ENCODE results near the gene INPP5A.

- TF ChIP-seq, protein P1, sequence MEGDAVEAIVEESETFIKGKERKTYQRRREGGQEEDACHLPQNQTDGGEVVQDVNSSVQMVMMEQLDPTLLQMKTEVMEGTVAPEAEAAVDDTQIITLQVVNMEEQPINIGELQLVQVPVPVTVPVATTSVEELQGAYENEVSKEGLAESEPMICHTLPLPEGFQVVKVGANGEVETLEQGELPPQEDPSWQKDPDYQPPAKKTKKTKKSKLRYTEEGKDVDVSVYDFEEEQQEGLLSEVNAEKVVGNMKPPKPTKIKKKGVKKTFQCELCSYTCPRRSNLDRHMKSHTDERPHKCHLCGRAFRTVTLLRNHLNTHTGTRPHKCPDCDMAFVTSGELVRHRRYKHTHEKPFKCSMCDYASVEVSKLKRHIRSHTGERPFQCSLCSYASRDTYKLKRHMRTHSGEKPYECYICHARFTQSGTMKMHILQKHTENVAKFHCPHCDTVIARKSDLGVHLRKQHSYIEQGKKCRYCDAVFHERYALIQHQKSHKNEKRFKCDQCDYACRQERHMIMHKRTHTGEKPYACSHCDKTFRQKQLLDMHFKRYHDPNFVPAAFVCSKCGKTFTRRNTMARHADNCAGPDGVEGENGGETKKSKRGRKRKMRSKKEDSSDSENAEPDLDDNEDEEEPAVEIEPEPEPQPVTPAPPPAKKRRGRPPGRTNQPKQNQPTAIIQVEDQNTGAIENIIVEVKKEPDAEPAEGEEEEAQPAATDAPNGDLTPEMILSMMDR (IDR thresholded peaks at IDR 0.05; ENCODE audit: poor library complexity): no peak
- TF ChIP-seq EZH2 (IDR thresholded peaks at IDR 0.05; ENCODE audit: borderline replicate concordance) (no peak), EZH2phosphoT487 (IDR thresholded peaks at IDR 0.05; ENCODE audit: low read depth, severe bottlenecking, unreplicated experiment) (no peak)
These were observed 280.2 kb downstream of the INPP5A start for GRCh38 chr10:132817701-132818211.
